C1 segment of cervical spinal cord (tissue), 14 donors: ENCODE results near the gene KLF7.

Source experiments
- DNase-seq, 14 donors: peaks; one replicate each; lab custom pipeline; 2025; lab: John Stamatoyannopoulos, UW

The KLF7 gene

GRCh38 chr2:207032490-207032889 is 133.3 kb downstream of the KLF7 start:
- no peak for DNase-seq
